SK-N-MC (cell line): Measurements from ENCODE around the gene ZNF555.

Experiments used
- EZH2 ChIP-seq: fragments of 200-600 bp; sonication (generic); IDR thresholded peaks from one replicate; pipeline ENCODE4 v1.6.1; 2017; ENCODE audit warnings: antibody characterized with exemption
- FOXP2 ChIP-seq: optimal IDR thresholded peaks from 2 replicates; pipeline ENCODE3; 2011; ENCODE audit warnings: mild to moderate bottlenecking, moderate library complexity; ENCODE audit not compliant: insufficient read depth; ENCODE audit errors: extremely low read length, control extremely low read depth
- POLR2AphosphoS5 ChIP-seq: IDR thresholded peaks from 2 replicates; pipeline ENCODE4 v1.6.1; 2012; ENCODE audit warnings: mild to moderate bottlenecking, low read depth, low read length, borderline replicate concordance

DNA sequence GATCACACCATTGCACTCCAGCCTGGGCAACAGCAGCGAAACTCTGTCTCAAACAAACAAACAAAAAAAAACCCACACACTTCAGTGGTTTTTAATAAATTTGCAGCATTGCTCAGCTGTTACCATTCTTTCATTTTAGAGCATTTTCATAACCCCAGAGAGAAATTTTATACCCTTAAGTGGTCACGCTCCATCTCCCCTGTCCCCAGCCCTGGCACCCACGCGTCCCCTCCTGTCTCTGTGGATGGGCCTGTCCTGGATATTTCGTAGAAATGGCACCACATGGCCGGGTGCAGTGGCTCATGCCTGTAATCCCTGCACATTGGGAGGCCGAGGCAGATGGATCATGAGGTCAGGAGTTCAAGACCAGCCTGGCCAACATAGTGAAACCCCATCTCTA lies 48.1 kb upstream of the ZNF555 start:
- TF ChIP-seq EZH2 (no peak), POLR2AphosphoS5 (no peak), FOXP2 (no peak)
